Measurements from ENCODE around the gene UBXN1. TPM values are rescaled to one million over a fixed set of nuclear protein-coding genes. Genes with fewer than 3 reads are reported as not detected.
"Not testable (repeated sequence)": the region's sequence is repeated elsewhere in the genome, so short reads cannot be mapped to it uniquely, and the experiment has no call there.

The UBXN1 gene
- total RNA-seq, 4 donors from 2014 or later, result 216 to 450 (median 265) TPM

- intact Hi-C loops (cut with DNase I; ENCODE audit: low total_unique reads), result no loop called here
- TF ChIP-seq, protein P1, sequence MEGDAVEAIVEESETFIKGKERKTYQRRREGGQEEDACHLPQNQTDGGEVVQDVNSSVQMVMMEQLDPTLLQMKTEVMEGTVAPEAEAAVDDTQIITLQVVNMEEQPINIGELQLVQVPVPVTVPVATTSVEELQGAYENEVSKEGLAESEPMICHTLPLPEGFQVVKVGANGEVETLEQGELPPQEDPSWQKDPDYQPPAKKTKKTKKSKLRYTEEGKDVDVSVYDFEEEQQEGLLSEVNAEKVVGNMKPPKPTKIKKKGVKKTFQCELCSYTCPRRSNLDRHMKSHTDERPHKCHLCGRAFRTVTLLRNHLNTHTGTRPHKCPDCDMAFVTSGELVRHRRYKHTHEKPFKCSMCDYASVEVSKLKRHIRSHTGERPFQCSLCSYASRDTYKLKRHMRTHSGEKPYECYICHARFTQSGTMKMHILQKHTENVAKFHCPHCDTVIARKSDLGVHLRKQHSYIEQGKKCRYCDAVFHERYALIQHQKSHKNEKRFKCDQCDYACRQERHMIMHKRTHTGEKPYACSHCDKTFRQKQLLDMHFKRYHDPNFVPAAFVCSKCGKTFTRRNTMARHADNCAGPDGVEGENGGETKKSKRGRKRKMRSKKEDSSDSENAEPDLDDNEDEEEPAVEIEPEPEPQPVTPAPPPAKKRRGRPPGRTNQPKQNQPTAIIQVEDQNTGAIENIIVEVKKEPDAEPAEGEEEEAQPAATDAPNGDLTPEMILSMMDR (IDR thresholded peaks at IDR 0.05 in 4 of 5, conservative IDR thresholded peaks at IDR 0.05 in 1 of 5), result no peak
- TF ChIP-seq POLR2A (IDR thresholded peaks at IDR 0.05), result no peak
- ATAC-seq (no peak), DNase-seq (no peak)
- Histone ChIP-seq H3K4me1 (peaks cover 18% of the 10 kb centered on the region in 2 donors), H3K27ac (no peak overlapping the region), H3K27me3 (no peaks in the 10 kb centered on the region), H3K4me3 (no peak overlapping the region), H3K9me3 (no peaks in the 10 kb centered on the region), H3K36me3 (peaks cover 0 to 28% of the 10 kb centered on the region in 2 donors)
- in situ Hi-C loops (cut with MboI; ENCODE audit: low sequenced_read_pairs in 4 of 4), result loop anchor here in 1 of 4 donors (25.0 kb wide), 1 partner anchor 90 kb away; the partner anchor contains the start of genes B3GAT3, EML3, MTA2 and ROM1
These were observed 23.4 kb upstream of the UBXN1 start for GRCh38 chr11:62702246-62702645.

GRCh38 chr11:62694455-62695167 is 15.7 kb upstream of the UBXN1 start:
- ATAC-seq (peak; percentile 98 to 99), DNase-seq (peak; percentile 84 to 92)
- in situ Hi-C loops (cut with MboI; ENCODE audit: low sequenced_read_pairs in 4 of 4) (loop anchor here in 3 of 4 donors (10.0 to 25.0 kb wide), 2 partner anchors 307 to 310 kb away; no protein-coding TSS in a partner anchor), intact Hi-C loops (cut with DNase I; ENCODE audit: low total_unique reads) (loop anchor here (1.0 to 5.0 kb wide), 5 partner anchors 13 to 299 kb away; partner anchors contain the start of genes EML3, INTS5 and ROM1)
- H3K27me3 ChIP-seq, result no peaks in the 10 kb centered on the region
- no peaks in the 10 kb centered on the region for H3K9me3 ChIP-seq
- TF ChIP-seq, protein P1 (IDR thresholded peaks at IDR 0.05 in 4 of 5, conservative IDR thresholded peaks at IDR 0.05 in 1 of 5), result peak; percentile 85 to 90 (median 88)
- TF ChIP-seq POLR2A (IDR thresholded peaks at IDR 0.05), result peak in 1 of 2 donors; percentile 24
- H3K27ac ChIP-seq, result peak overlapping the region; percentile 65 to 88 (median 84)
- H3K4me3 ChIP-seq, result no peak overlapping the region
- H3K36me3 ChIP-seq, result peaks cover 0 to 38% of the 10 kb centered on the region in 2 donors
- peaks cover 20 to 27% of the 10 kb centered on the region in 2 donors for H3K4me1 ChIP-seq

GRCh38 chr11:62693624-62694023 is 14.8 kb upstream of the UBXN1 start:
- peaks cover 0 to 38% of the 10 kb centered on the region in 2 donors for H3K36me3 ChIP-seq
- H3K27me3 ChIP-seq, H3K4me3 ChIP-seq, ATAC-seq, H3K9me3 ChIP-seq, DNase-seq: not testable (repeated sequence)
- peak overlapping the region in 2 of 4 donors; percentile 81 to 88 for H3K27ac ChIP-seq
- H3K4me1 ChIP-seq, result peaks cover 20 to 28% of the 10 kb centered on the region in 2 donors
- in situ Hi-C loops (cut with MboI; ENCODE audit: low sequenced_read_pairs in 4 of 4), result loop anchor here in 3 of 4 donors (10.0 to 25.0 kb wide), 2 partner anchors 306 to 309 kb away; no protein-coding TSS in a partner anchor
- intact Hi-C loops (cut with DNase I; ENCODE audit: low total_unique reads), result loop anchor here (1.0 to 5.0 kb wide), 5 partner anchors 12 to 298 kb away; partner anchors contain the start of genes EML3, INTS5 and ROM1

- peak; percentile 73 to 87 for DNase-seq
- peaks cover 0 to 6% (median 0%) of the 10 kb centered on the region in 3 donors for H3K27me3 ChIP-seq
These were observed 10.7 kb upstream of the UBXN1 start, which contains the start of gene LRRN4CL for GRCh38 chr11:62689421-62690183. Gene LRRN4CL, minus strand, starts transcription at chr11:62689530. Its CDS starts 1,022 bp downstream, at chr11:62688508.

More at GRCh38 chr11:62689421-62690183, 10.7 kb upstream of the UBXN1 start, which contains the start of gene LRRN4CL:
- Histone ChIP-seq H3K4me1 (peaks cover 14 to 17% of the 10 kb centered on the region in 2 donors), H3K4me3 (peak within 1 kb of the TSS; percentile 24 to 32 (median 30)), H3K9me3 (no peaks in the 10 kb centered on the region), H3K27ac (peak within 1 kb of the TSS; percentile 52 to 73 (median 62)), H3K36me3 (peaks cover 0 to 38% of the 10 kb centered on the region in 2 donors)
- in situ Hi-C loops (cut with MboI; ENCODE audit: low sequenced_read_pairs in 4 of 4) (loop anchor here in 3 of 4 donors (10.0 to 25.0 kb wide), 2 partner anchors 302 to 305 kb away; no protein-coding TSS in a partner anchor), intact Hi-C loops (cut with DNase I; ENCODE audit: low total_unique reads) (loop anchor here (5.0 kb wide), 1 partner anchor 77 kb away; the partner anchor contains the start of genes EML3 and ROM1)
- ATAC-seq, result peak; percentile 70 to 82
- peak; percentile 46 to 66 for TF ChIP-seq POLR2A (IDR thresholded peaks at IDR 0.05)
- TF ChIP-seq, protein P1 (IDR thresholded peaks at IDR 0.05 in 4 of 5, conservative IDR thresholded peaks at IDR 0.05 in 1 of 5), result no peak

Measured in gastrocnemius medialis (tissue), 4 donors.